Fibroblast of the aortic adventitia (primary cell): Measurements from ENCODE around the gene EYA4. TPM values are rescaled to one million over a fixed set of nuclear protein-coding genes. Genes with fewer than 3 reads are reported as not detected.

ENCODE experiments used
- DNase-seq: peaks from one replicate; pipeline ENCODE4 v3.0.0-alpha.2; 2010; ENCODE audit warnings: low read depth
- H3K4me3 ChIP-seq: 2 replicates; pipeline ENCODE4 v1.5.1; 2011; ENCODE audit warnings: low read depth, mild to moderate bottlenecking, control low read depth, low read length, moderate library complexity
- CTCF ChIP-seq: IDR thresholded peaks from 2 replicates; pipeline ENCODE4 v1.5.1; 2011; ENCODE audit warnings: mild to moderate bottlenecking, low read length, control low read depth, inconsistent platforms; ENCODE audit not compliant: insufficient read depth
- total RNA-seq: library from RNA; depleted of rRNA; stranded (reverse); fragments of >200 nt; gene quantifications from 2 replicates; pipeline ENCODE4 v1.2.3, GENCODE V29; 2012; ENCODE audit warnings: low replicate concordance

Gene EYA4
- total RNA-seq, 1 donor, result 5.7 TPM

GRCh38 chr6:133262804-133263203 lies 21.6 kb downstream of the EYA4 start:
- DNase-seq, result no peak
- TF ChIP-seq CTCF, result no peak
- no peak overlapping the region for H3K4me3 ChIP-seq

- no peak overlapping the region for H3K4me3 ChIP-seq
- TF ChIP-seq CTCF, result no peak
- DNase-seq, result no peak
Measured at GRCh38 chr6:133265066-133265465, 23.9 kb downstream of the EYA4 start.

GRCh38 chr6:133266186-133266585 lies 25.0 kb downstream of the EYA4 start:
- no peak for DNase-seq
- TF ChIP-seq CTCF, result no peak
- H3K4me3 ChIP-seq, result no peak overlapping the region

GRCh38 chr6:133268621-133269020 lies 27.5 kb downstream of the EYA4 start:
- no peak for TF ChIP-seq CTCF
- H3K4me3 ChIP-seq, result no peak overlapping the region
- no peak for DNase-seq

- TF ChIP-seq CTCF, result no peak
- no peak for DNase-seq
- no peak overlapping the region for H3K4me3 ChIP-seq
Measured at GRCh38 chr6:133274813-133275212, 33.7 kb downstream of the EYA4 start.

GRCh38 chr6:133275213-133275612 lies 34.1 kb downstream of the EYA4 start:
- DNase-seq, result no peak
- H3K4me3 ChIP-seq, result no peak overlapping the region
- no peak for TF ChIP-seq CTCF

- H3K4me3 ChIP-seq, result no peak overlapping the region
- DNase-seq, result no peak
- TF ChIP-seq CTCF, result no peak
Measured at GRCh38 chr6:133277228-133277899, 36.2 kb downstream of the EYA4 start.
